HG03558 (cell line): ENCODE measurements around the gene SPZ1.
"Not testable (repeated sequence)": the region's sequence is repeated elsewhere in the genome, so short reads cannot be mapped to it uniquely, and the experiment has no call there.

Experiments used
- ATAC-seq: cut with Tn5 transposase; IDR thresholded peaks from one replicate; pipeline ENCODE4 v1.9.1; 2021; ENCODE audit warnings: moderate number of reproducible peaks; ENCODE audit not compliant: unreplicated experiment; ENCODE audit errors: extremely low read depth

The SPZ1 gene

DNA sequence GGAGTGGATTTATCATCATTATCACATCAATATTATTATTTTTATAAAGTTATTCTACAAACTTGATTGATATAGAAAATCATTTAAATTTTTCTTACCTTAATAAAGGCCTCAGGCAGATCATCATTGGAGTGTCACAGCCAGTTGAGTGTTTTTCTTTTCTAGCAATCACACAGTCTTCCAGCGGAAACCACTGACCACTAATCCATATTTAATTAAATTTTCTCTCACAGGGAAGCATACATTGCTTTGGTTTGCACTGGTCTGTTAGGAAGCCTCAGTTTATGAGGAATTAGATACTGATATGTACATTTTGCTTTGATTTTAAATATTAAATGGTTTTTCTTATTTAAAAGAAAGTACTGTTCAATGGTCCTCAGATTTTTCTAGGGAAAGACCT is 6.7 kb downstream of the SPZ1 start:
- ATAC-seq: no peak

- ATAC-seq: no peak
Observed at GRCh38 chr5:80337379-80337778, 17.6 kb downstream of the SPZ1 start.

DNA sequence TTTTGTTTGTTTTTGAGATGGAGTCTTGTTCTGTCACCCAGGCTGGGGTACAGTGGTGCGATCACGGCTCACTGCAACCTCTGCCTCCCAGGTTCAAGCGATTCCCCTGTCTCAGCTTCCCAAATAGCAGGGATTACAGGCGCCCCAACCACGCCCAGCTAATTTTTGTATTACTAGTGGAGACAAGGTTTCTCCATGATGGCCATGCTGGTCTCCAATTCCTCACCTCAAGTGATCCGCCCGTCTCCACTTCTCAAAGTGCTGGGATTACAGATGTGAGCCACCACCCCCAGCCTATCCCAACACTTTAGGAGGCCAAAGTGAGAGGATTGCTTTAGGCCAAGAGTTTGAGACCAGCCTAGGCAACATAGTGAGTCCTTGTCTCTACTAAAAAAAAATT is 19.3 kb downstream of the SPZ1 start:
- ATAC-seq: no peak

DNA sequence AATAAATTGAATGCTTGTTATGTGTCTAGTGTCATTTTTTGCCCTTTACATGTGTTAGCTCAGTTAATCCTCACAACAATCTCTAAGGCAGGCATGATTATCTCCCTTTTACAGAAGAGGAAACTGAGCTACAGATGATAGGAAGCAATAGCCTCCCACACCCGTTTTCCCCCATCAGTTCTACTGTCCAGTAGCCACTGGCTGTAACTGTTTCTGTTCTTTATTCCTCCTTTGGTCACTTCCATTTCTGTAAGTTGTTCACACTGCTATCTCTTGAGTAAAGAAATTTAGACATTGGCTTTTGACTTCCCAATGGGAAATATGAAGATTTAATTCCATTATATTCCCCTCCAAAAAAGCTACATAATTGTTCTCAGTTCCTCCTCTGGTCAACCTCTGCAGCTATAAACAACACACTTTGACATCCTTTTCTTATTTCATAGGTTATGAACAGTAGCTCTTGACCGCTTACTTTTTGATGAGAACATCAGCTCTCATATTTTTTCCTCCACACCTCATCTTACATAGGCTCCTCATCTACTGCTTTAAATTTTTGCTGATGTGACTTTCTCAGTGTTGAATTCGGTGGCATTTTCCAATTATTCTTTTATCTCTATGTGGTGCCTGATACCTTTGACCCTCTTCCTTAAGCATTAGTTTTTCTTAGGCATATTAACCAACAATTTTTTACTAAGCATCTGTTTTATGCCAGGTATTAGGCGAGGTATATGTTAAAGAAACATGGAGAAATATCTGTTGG is 21.4 kb downstream of the SPZ1 start:
- no peak for ATAC-seq

DNA sequence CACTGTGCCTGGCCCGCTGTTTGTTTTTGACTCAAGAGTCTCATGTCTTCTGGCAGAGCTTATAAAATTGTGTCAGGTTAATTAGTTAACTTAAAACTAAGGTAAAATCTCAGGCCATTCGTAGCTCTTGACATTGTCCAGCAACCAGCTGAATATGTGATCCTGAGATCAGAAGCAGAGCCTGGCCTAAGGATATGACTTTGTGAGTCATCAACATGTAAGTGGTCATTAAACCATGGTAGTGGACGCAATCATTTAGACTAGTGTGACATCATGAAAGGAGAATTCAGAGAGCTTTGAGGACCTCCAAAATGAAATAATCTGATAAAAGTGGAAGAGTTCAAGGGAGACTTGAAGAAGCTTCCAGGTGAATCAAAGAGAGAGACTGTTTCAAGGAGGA is 23.3 kb downstream of the SPZ1 start:
- no peak for ATAC-seq

- no peak for ATAC-seq
Observed at GRCh38 chr5:80346055-80346454, 26.3 kb downstream of the SPZ1 start.

- ATAC-seq: no peak
Observed at GRCh38 chr5:80348171-80348570, 28.4 kb downstream of the SPZ1 start.

GRCh38 chr5:80351019-80351418 is 31.2 kb downstream of the SPZ1 start:
- ATAC-seq: not testable (repeated sequence)

DNA sequence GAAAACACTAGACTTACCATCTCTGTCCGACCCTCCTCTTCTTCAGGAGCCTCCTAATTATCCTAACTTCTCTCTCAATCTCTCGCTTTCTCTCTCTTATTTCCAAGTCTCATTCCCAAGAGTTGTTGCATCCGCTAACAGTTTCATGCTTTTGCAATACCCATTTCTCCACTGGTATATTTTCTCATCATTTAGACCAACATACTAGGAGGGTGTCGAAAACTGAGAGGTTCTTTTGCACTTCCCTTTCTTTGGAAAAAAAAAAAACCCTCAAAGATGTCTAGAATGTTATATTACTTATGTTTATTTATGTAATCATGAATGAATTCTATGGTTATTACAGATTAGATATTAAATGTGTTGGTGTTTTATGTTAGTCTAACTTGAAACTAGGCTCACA is 35.9 kb downstream of the SPZ1 start:
- no peak for ATAC-seq

GRCh38 chr5:80357671-80358070 is 37.9 kb downstream of the SPZ1 start:
- ATAC-seq: no peak

DNA sequence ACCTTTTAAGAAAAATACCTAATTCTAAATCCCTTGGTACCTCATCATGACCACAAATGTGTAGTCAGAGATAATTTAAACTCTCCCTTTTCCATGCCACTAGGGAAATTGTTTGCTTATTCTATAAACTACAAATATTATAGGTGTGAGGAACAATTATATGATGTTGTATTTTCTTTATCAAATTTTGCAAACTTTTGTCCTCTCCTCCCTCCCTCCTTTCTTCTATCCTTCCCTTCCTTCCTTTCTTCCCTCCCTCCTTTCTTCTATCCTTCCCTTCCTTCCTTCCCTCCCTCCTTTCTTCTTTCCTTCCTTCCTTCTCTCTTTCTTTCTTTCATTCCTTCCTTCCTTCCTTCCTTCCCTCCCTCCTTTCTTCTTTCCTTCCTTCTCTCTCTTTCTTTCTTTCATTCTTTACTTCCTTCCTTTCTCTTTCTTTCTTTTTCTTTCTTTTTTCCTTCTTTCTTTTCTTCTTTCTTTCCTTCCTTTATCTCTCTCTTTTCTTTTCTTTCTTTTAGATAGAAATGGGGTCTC is 41.2 kb downstream of the SPZ1 start:
- no peak for ATAC-seq

- ATAC-seq: no peak
Observed at GRCh38 chr5:80364892-80365291, 45.1 kb downstream of the SPZ1 start.

GRCh38 chr5:80368661-80369480 is 49.1 kb downstream of the SPZ1 start:
- no peak for ATAC-seq

DNA sequence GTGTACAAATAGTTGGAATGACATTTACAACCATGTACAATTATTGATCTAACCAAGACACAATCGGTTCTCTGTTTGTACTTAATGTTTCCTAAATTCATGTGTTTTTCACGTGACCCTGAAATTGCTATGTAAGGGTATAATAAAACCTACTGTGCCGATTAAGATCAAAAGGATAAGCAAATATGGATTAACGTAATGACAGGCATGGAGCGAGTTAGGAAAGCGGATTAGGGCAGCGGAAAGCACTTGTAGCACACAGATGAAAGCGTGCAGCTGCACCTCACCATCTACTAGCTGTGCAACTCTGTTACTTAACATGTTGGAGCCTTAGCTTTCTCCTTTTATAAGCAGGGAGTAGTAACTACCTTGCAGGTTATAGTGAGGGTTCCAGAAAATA is 49.7 kb downstream of the SPZ1 start:
- ATAC-seq: no peak

GRCh38 chr5:80370390-80370789 is 50.6 kb downstream of the SPZ1 start:
- ATAC-seq: no peak
